Measurements from ENCODE around the gene IMMT.

IMMT gene

DNA sequence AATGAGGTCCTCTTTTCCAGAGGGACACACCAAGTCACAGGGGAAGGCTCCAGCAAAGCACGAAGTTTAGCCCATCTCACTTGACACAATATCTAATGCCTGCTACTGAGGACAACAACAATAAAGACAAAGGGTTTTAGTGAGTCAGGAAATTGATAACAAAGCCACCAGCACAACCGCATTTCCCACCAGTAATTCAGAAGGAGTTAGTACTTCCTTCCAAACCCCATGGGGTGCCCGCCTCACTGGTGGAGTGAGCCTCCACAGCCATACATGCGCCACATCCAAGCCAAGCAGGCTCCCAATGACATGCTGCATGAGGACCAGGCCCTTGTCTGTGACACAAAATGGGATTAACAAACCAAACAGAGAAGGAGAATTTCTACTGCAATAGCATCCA, 44.1 kb upstream of the IMMT start:
- TF ChIP-seq, protein P1, sequence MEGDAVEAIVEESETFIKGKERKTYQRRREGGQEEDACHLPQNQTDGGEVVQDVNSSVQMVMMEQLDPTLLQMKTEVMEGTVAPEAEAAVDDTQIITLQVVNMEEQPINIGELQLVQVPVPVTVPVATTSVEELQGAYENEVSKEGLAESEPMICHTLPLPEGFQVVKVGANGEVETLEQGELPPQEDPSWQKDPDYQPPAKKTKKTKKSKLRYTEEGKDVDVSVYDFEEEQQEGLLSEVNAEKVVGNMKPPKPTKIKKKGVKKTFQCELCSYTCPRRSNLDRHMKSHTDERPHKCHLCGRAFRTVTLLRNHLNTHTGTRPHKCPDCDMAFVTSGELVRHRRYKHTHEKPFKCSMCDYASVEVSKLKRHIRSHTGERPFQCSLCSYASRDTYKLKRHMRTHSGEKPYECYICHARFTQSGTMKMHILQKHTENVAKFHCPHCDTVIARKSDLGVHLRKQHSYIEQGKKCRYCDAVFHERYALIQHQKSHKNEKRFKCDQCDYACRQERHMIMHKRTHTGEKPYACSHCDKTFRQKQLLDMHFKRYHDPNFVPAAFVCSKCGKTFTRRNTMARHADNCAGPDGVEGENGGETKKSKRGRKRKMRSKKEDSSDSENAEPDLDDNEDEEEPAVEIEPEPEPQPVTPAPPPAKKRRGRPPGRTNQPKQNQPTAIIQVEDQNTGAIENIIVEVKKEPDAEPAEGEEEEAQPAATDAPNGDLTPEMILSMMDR (IDR thresholded peaks at IDR 0.05; ENCODE audit: low read depth, low read length), result no peak
- H3K4me3 ChIP-seq (ENCODE audit: low read depth, low read length), result no peak overlapping the region

DNA sequence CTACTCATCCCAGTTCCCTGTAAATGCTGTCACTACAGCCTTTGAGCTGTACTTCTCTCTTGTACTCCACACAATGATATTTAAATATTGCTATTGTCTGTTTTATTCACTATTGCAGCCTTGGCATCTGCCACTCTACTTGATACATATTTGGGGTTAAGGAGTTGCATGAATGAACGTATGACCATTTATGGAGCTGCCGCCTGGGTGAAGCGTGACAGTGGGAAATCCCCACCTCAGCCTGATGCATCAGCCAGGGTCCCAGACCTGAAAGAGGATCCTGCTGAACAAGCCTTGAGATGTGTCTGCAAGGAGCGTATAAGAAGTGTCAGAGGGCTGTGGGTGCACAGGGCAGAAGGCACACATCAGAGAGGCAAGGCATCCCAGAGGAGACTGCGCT, 43.1 kb upstream of the IMMT start:
- H3K4me3 ChIP-seq (ENCODE audit: low read depth, low read length), result no peak overlapping the region
- TF ChIP-seq, protein P1 (IDR thresholded peaks at IDR 0.05; ENCODE audit: low read depth, low read length), result no peak

DNA sequence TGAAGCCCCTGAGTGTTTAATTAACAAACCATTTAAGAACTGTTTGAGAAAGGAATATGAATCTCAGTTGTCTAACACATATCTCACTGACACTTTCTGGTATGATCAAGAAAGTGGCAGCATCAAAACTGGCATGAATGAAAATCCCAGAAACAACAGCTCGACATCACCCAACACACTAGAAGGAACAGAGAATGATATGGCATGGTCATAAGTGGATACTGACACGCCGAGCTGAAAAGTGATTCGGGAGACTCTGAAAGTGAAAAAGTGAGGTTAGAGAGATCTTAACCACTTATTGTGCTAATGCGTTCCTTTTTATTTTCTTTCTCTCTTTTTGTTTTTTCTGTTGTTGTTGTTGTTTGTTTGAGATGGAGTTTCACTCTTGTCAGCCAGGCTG, 41.9 kb upstream of the IMMT start:
- no peak overlapping the region for H3K4me3 ChIP-seq (ENCODE audit: low read depth, low read length)
- TF ChIP-seq, protein P1 (IDR thresholded peaks at IDR 0.05; ENCODE audit: low read depth, low read length), result no peak

DNA sequence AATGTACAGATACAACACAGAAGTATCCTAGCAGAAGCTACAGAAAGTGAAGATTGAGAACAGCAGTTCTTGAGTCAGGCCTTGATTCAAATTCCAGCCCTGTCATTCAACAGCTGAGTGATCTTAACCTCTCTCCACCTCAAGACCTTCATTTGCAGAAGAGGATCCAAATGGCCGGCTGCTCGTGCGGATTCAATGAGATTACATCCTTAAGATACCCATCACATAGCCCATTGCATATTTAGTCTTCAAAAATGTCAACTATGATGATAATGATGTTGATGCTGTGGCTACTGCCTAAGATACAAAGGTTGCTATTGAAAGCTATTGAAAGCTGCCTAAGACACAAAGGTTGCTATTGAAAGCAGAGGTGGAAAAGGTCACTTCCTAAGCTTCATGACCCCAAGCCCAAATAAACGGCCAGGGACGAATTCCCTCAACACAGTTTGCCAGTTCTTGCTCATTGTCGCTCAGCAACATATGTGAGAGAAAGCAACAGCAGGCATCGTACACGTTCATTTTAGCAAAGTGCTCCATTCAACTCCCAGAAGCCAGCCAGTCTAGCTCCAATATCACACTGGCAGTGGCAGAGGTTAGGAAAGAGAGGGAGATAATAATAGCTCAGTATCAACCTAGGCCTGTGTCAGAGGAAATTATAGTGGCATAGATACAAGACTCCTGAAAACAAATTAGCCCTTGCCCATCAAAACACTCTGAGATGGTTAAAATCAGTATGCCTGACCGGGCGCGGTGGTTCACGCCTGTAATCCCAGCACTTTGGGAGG, 40.1 kb upstream of the IMMT start:
- no peak overlapping the region for H3K4me3 ChIP-seq (ENCODE audit: low read depth, low read length)
- TF ChIP-seq, protein P1 (IDR thresholded peaks at IDR 0.05; ENCODE audit: low read depth, low read length), result no peak

DNA sequence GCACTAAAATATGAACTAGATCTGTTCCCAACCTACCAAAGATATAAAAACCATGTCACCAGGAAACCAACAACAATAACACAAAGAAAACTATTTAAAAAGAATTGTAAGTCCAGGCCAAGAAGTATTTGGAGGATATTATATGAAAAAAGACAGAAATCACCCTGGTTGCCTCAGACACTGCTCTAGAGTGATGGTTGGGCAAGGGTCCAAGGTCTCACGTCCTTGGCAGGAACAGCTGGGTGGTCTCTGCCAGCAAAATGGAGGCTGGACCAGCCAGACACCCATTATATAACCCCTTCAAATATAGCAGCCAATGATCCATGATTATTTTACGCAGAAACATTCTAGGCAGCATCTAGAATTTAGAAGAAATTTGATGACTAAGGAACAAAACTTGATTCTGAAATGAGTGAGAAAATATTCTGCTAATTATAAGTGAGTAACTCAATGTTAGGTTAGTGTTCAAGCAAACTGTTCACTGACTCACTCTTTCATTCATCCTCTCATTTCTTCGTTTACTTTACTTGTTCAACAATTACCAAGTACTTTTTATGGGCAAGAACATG, 39.4 kb upstream of the IMMT start:
- TF ChIP-seq, protein P1 (IDR thresholded peaks at IDR 0.05; ENCODE audit: low read depth, low read length), result no peak
- H3K4me3 ChIP-seq (ENCODE audit: low read depth, low read length), result no peak overlapping the region

DNA sequence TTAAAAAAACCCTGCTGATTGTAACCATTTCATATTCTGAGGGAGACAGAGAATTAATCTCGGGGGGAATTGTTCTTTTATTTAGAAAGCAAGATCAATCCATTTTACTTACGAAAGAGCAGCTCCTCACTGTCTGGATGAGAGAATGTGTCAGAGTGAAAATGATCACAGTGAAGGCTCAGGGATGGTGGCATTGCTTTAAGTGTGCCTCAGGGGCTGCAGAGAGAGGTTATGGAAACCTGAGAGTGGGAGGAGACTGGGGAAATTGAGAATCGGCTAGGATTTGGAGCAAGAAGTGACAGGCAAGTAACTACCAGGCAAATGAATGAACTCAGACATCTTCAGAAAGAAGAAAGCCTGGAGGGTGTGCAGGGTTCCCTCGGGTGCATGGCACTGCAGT, 38.2 kb upstream of the IMMT start:
- no peak overlapping the region for H3K4me3 ChIP-seq (ENCODE audit: low read depth, low read length)
- TF ChIP-seq, protein P1 (IDR thresholded peaks at IDR 0.05; ENCODE audit: low read depth, low read length), result no peak

DNA sequence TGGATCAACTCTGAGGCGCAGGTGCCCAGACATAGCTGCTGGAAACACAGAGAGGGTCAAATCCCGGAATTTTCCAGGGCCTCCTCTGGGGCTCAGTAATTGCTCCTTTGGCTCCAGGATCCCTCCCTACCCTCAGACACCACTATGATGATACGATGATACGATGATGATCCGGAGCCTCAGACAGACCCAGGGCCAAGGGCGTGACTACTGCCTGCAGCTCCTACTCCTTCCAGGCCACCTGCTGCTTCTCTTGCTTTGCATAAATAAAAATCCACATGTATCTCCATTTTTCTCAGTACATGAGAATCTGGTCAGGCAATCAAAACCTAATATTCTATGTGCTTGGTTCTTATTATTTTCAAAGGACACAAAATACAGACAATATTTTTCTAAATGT, 37.6 kb upstream of the IMMT start:
- TF ChIP-seq, protein P1 (IDR thresholded peaks at IDR 0.05; ENCODE audit: low read depth, low read length), result no peak
- no peak overlapping the region for H3K4me3 ChIP-seq (ENCODE audit: low read depth, low read length)
